ENCODE data around the gene CHST11.
"Not testable (repeated sequence)": the region's sequence is repeated elsewhere in the genome, so short reads cannot be mapped to it uniquely, and the experiment has no call there.

The CHST11 gene

GRCh38 chr12:104741497-104742367, 285.0 kb downstream of the CHST11 start:
- no peak for DNase-seq (ENCODE audit: low read depth)

GRCh38 chr12:104742551-104743201, 285.9 kb downstream of the CHST11 start:
- no peak for DNase-seq (ENCODE audit: low read depth)

GRCh38 chr12:104743202-104743580, 286.4 kb downstream of the CHST11 start:
- no peak for DNase-seq (ENCODE audit: low read depth)

- DNase-seq (ENCODE audit: low read depth), result not testable (repeated sequence)
These were observed 287.2 kb downstream of the CHST11 start for GRCh38 chr12:104743753-104744548.

GRCh38 chr12:104746467-104747088, 289.8 kb downstream of the CHST11 start:
- no peak for DNase-seq (ENCODE audit: low read depth)

- DNase-seq (ENCODE audit: low read depth), result no peak
These were observed 290.6 kb downstream of the CHST11 start for GRCh38 chr12:104747330-104747729.

GRCh38 chr12:104747955-104748354, 291.2 kb downstream of the CHST11 start:
- DNase-seq (ENCODE audit: low read depth), result peak; percentile 14

GRCh38 chr12:104748356-104748755, 291.6 kb downstream of the CHST11 start:
- no peak for DNase-seq (ENCODE audit: low read depth)

GRCh38 chr12:104748790-104749189, 292.0 kb downstream of the CHST11 start:
- DNase-seq (ENCODE audit: low read depth), result no peak

- no peak for DNase-seq (ENCODE audit: low read depth)
These were observed 292.8 kb downstream of the CHST11 start for GRCh38 chr12:104749545-104749944.

- no peak for DNase-seq (ENCODE audit: low read depth)
These were observed 293.3 kb downstream of the CHST11 start for GRCh38 chr12:104750061-104750460.

GRCh38 chr12:104751120-104751519, 294.4 kb downstream of the CHST11 start:
- no peak for DNase-seq (ENCODE audit: low read depth)

GRCh38 chr12:104751594-104751993, 294.8 kb downstream of the CHST11 start:
- no peak for DNase-seq (ENCODE audit: low read depth)

GRCh38 chr12:104752016-104752415, 295.3 kb downstream of the CHST11 start:
- DNase-seq (ENCODE audit: low read depth), result no peak

- no peak for DNase-seq (ENCODE audit: low read depth)
These were observed 296.1 kb downstream of the CHST11 start for GRCh38 chr12:104752881-104753280.

GRCh38 chr12:104756901-104757300, 300.2 kb downstream of the CHST11 start:
- no peak for DNase-seq (ENCODE audit: low read depth)

- DNase-seq (ENCODE audit: low read depth), result no peak
These were observed 302.0 kb downstream of the CHST11 start for GRCh38 chr12:104758771-104759170.

GRCh38 chr12:104761091-104761490, 304.3 kb downstream of the CHST11 start:
- DNase-seq (ENCODE audit: low read depth), result no peak

- DNase-seq (ENCODE audit: low read depth), result no peak
These were observed 304.9 kb downstream of the CHST11 start for GRCh38 chr12:104761611-104762010.

- no peak for DNase-seq (ENCODE audit: low read depth)
These were observed 306.5 kb downstream of the CHST11 start for GRCh38 chr12:104763168-104763805.

- no peak for DNase-seq (ENCODE audit: low read depth)
These were observed 307.7 kb downstream of the CHST11 start for GRCh38 chr12:104764225-104765091.
